Progenitor cell of endocrine pancreas (in vitro differentiated cells): Measurements from ENCODE around the gene ATG9A. TPM values are rescaled to one million over a fixed set of nuclear protein-coding genes. Genes with fewer than 3 reads are reported as not detected.

Source experiments
- DNase-seq: peaks from one replicate; pipeline ENCODE4 v3.0.0; 2021; ENCODE audit warnings: low spot score; ENCODE audit not compliant: unreplicated experiment
- H3K27ac Mint-ChIP-seq: 2 replicates; pipeline ENCODE4 v1.8.0; 2021; ENCODE audit warnings: mild to moderate bottlenecking, moderate library complexity, mixed read lengths
- H3K27me3 Mint-ChIP-seq: 2 replicates; pipeline ENCODE4 v1.8.0; 2021; ENCODE audit warnings: mixed read lengths
- H3K36me3 Mint-ChIP-seq: 2 replicates; pipeline ENCODE4 v1.8.0; 2022; ENCODE audit warnings: mixed read lengths; ENCODE audit not compliant: insufficient read depth
- H3K4me1 Mint-ChIP-seq: 2 replicates; pipeline ENCODE4 v1.8.0; 2021; ENCODE audit warnings: low read depth, mixed read lengths
- H3K4me3 Mint-ChIP-seq: 2 replicates; pipeline ENCODE4 v1.8.0; 2021; ENCODE audit warnings: low read depth, mild to moderate bottlenecking, moderate library complexity, mixed read lengths
- H3K9me3 Mint-ChIP-seq: 2 replicates; pipeline ENCODE4 v1.8.0; 2021; ENCODE audit warnings: low read depth, mixed read lengths
- CTCF ChIP-seq: fragments of 200-600 bp; sonication (generic); IDR thresholded peaks from one replicate; pipeline ENCODE4 v1.5.0; 2021; ENCODE audit warnings: antibody characterized with exemption, mild to moderate bottlenecking; ENCODE audit not compliant: unreplicated experiment
- total RNA-seq: library from RNA; stranded (reverse); gene quantifications from 2 replicates; pipeline ENCODE4 v1.2.1, GENCODE V29; 2021

Gene ATG9A
- total RNA-seq, 1 donor from 2014 or later, result 43.6 TPM

DNA sequence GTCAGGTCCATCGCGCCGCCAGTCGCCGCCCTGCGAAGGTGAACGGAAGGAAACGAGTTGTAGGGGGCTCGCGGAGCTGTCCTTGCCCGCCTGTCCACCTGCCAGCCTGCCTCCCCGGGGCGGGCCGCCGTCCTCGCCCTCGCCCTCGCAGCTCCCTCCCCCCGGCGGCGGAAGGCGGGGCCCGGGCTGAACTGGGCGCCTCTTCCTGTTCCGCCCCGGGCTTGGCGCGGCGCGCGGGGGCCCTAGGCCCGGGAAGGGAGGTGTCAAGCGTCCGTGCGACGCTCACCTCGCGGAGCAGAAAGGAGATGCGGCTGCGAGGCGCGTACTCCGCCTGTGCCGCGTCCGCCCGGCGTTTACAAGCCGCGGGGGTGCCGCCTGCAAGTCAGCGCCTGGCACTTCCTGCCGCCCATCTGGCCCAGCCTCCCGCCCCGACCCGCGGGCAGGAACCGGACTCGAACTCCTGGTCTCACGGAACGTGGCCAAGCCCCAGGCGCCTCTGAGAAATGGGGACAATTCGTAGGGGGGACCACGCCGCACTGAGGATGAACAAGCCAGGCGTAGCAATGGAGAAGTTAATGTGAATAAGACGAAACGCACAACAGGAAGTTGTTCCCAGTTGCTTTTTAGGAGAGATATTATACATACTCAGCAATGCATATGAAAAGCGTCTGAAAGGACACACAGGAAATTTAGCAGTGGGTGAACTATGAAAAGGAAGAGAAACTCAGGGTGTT, 52.5 kb downstream of the ATG9A start, which contains the start of gene CNPPD1:
Gene CNPPD1, minus strand, starts transcription at position 108 of the 734 bp plus-strand sequence. Its CDS starts 97 bp downstream, at position 11.
- no peak for TF ChIP-seq CTCF
- peak; percentile 73 for DNase-seq
- Mint-ChIP-seq H3K27me3 (no peaks in the 10 kb centered on the region), H3K36me3 (peaks cover 8% of the 10 kb centered on the region), H3K4me3 (peak within 1 kb of the TSS; percentile 87), H3K4me1 (peaks cover 20% of the 10 kb centered on the region), H3K27ac (peak within 1 kb of the TSS; percentile 97), H3K9me3 (no peaks in the 10 kb centered on the region)

DNA sequence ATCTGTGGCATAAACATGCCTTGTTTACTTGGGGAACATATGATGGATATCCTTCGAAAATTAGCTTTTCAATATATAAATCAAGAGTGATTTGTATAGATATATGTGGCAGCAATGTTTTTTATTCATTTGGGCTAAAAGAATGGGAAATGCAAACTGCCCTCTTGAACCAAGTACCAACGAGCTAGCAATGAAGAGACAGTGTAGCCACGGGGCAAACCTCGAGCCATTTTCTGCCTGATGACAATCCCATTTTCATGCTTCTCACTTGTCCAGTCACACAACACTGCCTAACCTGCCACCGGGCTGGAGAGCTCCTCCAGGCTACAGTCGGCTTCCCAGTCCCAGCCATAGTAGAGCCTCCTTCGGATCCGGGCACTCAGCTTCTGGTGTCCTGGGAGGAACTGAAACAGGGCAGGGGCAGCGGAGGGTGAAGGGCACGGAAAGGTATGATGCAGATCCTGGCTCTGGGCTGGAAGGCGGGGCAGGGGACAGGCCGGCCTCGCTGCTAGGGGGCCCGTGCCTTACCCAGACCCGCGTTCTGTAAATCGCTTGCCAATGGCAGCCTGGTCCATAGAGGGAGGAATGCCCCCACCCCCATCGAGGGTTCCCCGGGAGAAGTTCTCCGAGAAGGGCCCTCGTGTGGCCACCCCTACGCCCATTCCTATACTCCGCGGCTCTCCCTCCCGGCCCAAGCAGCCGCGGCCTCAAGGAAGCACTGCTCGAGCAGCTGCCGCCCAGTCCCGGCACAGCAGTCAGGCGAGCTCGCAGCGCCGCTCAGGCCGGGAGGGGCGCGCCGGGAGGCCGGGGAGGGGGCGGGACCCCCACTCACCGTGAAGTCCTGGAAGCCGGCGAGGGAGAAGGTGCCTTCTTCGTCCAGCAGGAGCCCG, 53.3 kb downstream of the ATG9A start:
- DNase-seq, result no peak
- no peaks in the 10 kb centered on the region for H3K9me3 Mint-ChIP-seq
- H3K4me3 Mint-ChIP-seq, result peak overlapping the region; percentile 87
- H3K36me3 Mint-ChIP-seq, result peaks cover 7% of the 10 kb centered on the region
- peak; percentile 27 for TF ChIP-seq CTCF
- H3K27me3 Mint-ChIP-seq, result no peaks in the 10 kb centered on the region
- H3K4me1 Mint-ChIP-seq, result peaks cover 20% of the 10 kb centered on the region
- H3K27ac Mint-ChIP-seq, result peak overlapping the region; percentile 81

GRCh38 chr2:219175486-219175885, 54.0 kb downstream of the ATG9A start:
- Mint-ChIP-seq H3K4me1 (peaks cover 20% of the 10 kb centered on the region), H3K9me3 (no peaks in the 10 kb centered on the region), H3K4me3 (peak overlapping the region; percentile 87), H3K27ac (no peak overlapping the region), H3K36me3 (peaks cover 4% of the 10 kb centered on the region), H3K27me3 (no peaks in the 10 kb centered on the region)
- no peak for TF ChIP-seq CTCF
- no peak for DNase-seq

DNA sequence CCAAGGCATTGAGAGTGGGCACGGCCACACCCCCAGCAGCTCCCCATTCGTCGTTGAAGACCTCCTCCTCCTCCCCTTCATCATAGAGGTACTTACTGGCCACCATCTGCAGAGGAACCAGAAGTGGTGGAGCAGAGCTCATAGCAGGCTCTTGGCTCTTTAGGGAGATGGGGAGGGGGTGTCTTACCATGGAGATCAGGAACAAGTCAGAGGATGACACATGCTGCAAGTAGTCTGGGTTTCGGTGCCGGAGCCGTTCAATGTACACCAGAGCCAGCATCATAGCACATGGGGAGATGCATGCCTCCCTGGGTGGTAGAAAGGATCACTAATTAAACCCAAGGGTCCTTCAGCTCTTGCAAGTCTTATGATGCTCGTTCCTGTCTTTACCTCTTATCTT, 54.6 kb downstream of the ATG9A start:
- no peak for DNase-seq
- no peaks in the 10 kb centered on the region for H3K9me3 Mint-ChIP-seq
- no peak for TF ChIP-seq CTCF
- H3K27me3 Mint-ChIP-seq, result no peaks in the 10 kb centered on the region
- H3K4me1 Mint-ChIP-seq, result peaks cover 20% of the 10 kb centered on the region
- H3K36me3 Mint-ChIP-seq, result peaks cover 4% of the 10 kb centered on the region
- H3K27ac Mint-ChIP-seq, result no peak overlapping the region
- no peak overlapping the region for H3K4me3 Mint-ChIP-seq

- no peak for DNase-seq
- no peaks in the 10 kb centered on the region for H3K9me3 Mint-ChIP-seq
- H3K27me3 Mint-ChIP-seq, result no peaks in the 10 kb centered on the region
- no peak overlapping the region for H3K27ac Mint-ChIP-seq
- H3K4me3 Mint-ChIP-seq, result no peak overlapping the region
- H3K36me3 Mint-ChIP-seq, result peaks cover 4% of the 10 kb centered on the region
- TF ChIP-seq CTCF, result no peak
- peaks cover 17% of the 10 kb centered on the region for H3K4me1 Mint-ChIP-seq
Measured at GRCh38 chr2:219174146-219174545, 55.3 kb downstream of the ATG9A start.
